Measurements from ENCODE around the gene SHD. TPM values are rescaled to one million over a fixed set of nuclear protein-coding genes. Genes with fewer than 3 reads are reported as not detected.

SHD gene, protein sequence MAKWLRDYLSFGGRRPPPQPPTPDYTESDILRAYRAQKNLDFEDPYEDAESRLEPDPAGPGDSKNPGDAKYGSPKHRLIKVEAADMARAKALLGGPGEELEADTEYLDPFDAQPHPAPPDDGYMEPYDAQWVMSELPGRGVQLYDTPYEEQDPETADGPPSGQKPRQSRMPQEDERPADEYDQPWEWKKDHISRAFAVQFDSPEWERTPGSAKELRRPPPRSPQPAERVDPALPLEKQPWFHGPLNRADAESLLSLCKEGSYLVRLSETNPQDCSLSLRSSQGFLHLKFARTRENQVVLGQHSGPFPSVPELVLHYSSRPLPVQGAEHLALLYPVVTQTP
- not detected in 2 replicates for total RNA-seq

DNA sequence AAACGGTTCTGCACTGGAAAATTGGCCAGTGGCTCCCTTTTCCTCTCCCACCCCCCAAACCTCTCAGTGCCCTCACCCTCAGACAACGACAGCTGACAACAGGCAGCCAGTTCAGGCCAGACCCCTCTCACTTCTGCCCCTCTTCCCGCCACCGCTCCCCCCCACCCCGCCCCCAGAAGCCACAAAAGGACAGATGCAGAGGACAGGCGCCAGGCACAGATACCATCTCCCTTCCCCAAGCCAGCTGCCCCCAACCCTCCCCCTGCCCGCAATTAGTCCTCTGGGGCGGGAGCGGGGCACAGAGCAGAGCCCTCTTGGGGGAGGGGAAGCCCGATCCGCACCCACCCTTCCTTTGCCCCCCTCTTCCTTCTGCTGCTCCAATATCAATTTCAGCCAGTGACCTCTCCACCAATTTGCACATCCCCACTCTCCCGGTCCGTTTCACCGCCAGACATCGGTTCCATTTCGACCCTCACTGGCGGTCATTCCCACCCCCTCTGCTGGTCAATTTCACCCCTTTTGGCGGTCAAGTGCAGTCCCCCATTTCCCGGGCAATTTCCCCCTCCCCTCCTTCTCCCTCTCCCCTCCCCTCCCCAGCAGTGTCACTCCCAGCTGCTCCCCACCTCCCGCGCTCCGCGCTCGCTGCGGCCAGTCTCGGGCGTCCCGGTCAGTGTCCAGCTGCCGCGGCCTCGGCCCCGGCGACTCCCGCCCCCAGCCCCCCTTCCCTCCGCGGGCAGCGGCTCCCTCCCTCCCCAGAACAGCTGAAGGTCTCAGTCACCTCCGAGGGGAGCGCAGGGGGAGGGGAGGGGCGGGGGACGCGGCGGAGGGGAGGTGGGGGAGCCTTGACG, at the start of gene SHD:
Gene SHD (plus strand): TSS at position 848 of the 848 bp plus-strand sequence. CDS start 798 bp downstream, outside the sequence.

DNA sequence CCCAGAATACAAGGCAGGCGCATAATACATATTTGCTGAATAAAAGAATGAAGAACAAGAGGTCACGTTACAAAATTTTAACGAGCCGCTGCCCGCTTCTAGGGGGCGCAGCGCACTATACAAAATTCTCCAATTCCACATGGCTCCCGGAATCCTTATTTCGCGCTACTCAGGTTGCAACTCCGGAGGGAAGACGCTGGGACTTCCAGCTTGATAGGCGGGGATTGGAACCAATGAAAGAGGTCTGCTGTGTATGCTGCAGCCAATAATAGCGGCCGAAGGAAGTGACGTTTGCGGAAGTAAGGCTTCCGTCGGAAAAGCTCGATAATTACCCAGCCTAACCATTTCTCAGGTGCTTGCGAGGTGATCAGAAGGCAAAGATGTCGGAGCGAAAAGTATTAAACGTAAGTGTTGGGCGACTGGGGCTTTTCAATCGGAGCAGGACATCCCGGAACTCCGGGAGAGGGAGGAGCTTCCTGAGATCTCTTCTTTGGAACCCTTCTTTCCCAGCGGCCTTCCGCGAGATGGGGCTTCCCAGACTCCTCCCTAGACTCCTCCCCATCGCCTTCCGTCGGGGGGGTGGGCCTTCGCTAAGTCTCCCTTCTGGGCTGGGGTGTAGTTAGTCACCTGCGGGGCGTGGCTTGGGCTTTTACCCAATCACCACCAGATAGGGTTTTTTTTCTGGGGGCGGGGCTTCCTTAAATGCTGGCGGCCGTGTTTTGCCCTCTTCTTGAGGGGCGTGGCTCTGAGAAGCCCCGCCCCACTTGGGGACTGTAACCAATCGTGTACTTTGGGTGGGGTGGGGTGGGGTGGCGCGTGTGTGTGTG, 32.1 kb upstream of the SHD start, which contains the start of gene YJU2:
Gene YJU2 (plus strand): TSS at position 314 of the 827 bp plus-strand sequence. CDS start 67 bp downstream, at position 381.

DNA sequence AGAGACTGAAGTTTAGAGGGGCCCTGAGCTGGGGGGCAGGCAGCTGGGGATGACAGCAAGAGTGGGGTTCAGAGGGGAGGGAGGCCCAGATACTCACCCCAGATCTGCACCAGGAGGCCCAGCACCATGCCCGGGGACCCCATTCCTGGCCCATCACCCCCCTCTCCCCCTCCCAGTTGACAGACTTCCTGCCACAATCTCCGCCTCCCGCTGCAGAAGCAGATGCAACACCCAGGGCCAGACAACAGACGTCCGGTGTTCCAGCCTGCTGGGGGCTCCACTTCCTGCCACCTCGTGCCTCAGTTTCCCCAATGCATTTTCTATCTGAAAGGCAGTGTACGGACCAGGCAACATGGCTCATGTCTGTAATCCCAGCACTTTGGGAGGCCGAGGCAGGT, 23.2 kb downstream of the SHD start, which contains the start of gene TMIGD2:
Gene TMIGD2 (minus strand): TSS at position 147 of the 398 bp plus-strand sequence. CDS start 4 bp downstream, at position 143.

DNA sequence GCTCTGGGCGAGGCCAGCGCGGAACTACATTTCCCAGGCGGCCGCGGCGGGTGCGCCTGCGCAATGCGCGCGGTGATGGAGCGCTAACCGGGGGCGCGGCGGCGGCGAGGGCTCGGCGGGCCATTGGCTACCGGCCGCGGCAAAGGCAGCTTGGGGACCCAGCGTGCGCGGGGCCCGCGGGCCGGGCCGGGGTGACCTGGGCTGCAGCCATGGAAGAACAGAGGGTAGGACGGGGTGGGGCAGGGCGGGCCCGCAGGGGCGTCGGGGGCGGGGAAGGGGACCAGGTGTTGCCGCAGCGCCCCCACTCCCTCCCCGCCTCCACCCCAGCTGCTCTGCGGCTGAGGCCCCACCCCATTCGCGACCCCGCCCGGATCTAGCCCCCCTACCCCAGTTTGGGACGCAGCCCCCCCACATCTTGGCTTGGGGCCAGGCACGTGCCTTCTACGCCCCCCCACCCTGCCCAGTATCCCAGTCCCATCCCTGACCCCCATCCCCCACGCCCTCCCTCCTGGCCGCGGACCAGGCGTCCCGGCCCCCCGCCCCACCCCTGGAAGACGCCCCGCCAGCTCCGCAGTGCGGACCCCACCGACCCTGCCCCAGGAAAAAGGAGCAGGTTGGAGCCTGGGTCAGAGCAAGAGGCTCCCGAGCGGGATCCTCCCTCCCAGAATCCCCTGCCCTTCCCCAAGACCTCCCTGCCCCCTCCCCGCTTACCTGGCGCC, 25.6 kb downstream of the SHD start, which contains the start of gene FSD1:
Gene FSD1 (plus strand): TSS at position 61 of the 719 bp plus-strand sequence. CDS start 149 bp downstream, at position 210.

DNA sequence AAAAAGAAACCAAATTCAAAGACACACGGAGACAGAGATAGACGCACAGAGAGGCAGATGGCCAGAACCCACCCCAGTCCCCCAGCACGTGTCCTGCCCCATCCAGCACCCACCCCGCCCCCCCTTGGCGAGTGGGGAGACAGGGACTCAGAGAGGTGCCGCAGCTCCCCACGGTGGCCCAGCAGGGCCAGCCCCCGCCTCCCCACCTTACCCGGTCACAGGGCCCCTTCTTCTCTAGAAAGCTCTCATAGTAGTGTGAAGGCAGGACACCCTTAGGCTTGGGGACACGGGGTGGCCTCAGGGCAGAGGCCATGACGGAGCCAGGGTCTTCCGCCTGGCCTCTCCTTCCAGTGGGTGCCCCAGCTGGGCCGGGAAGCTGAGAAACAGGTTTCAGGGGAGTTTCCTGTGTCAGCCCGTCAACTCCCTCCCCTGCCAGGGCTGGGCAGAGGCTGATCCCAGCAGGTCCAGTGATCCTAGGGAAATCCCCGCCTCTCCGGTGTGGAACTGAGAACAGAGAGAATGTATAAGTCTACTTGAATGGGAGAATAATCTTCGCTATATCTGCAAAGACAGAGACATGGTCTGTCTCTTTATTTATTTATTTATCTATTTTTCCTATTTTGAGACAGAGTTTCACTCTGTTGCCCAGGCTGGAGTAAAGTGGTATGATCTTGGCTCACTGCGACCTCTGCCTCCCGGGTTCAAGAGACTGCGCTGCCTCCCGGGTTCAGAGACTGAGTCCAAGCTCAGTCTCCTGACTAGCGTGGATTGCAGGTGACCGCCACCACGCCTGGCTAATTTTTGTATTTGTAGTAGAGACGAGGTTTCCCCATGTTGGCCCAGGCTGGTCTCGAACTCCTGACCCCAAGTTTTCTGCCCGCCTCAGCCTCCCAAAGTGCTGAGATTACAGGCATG, 59.6 kb downstream of the SHD start, which contains the start of gene STAP2:
Gene STAP2 (minus strand): TSS at position 387 of the 915 bp plus-strand sequence. CDS start 74 bp downstream, at position 313.

Other genes starting within 250 kb of the SHD start
- 22.2 and 67.0 TPM in 2 replicates for gene ZBTB7A, start 212.4 kb upstream of the SHD start, total RNA-seq
- gene MAP2K2, start 155.1 kb upstream of the SHD start, total RNA-seq, result 141 and 146 TPM in 2 replicates
- gene CREB3L3, start 125.6 kb upstream of the SHD start, total RNA-seq, result not detected in 2 replicates
- gene SIRT6, start 96.7 kb upstream of the SHD start, total RNA-seq, result 9.9 and 21.1 TPM in 2 replicates
- 0.34 and 2.5 TPM in 2 replicates for gene ANKRD24, start 96.6 kb upstream of the SHD start, total RNA-seq
- not detected in 2 replicates for gene EBI3, start 49.7 kb upstream of the SHD start, total RNA-seq
- 16.4 and 17.4 TPM in 2 replicates for gene YJU2, start 32.2 kb upstream of the SHD start, total RNA-seq
- gene TMIGD2, start 23.1 kb downstream of the SHD start, total RNA-seq, result not detected in 2 replicates
- under 0.01 and 0.07 TPM in 2 replicates for gene FSD1, start 25.3 kb downstream of the SHD start, total RNA-seq
- gene STAP2, start 59.6 kb downstream of the SHD start, total RNA-seq, result 52.2 and 59.1 TPM in 2 replicates
- gene MPND, start 64.3 kb downstream of the SHD start, total RNA-seq, result 3.8 and 7.5 TPM in 2 replicates
- gene SH3GL1, start 121.3 kb downstream of the SHD start, total RNA-seq, result 31.1 and 55.2 TPM in 2 replicates
- 5.5 and 5.8 TPM in 2 replicates for gene CHAF1A, start 123.4 kb downstream of the SHD start, total RNA-seq
- 69.9 and 90.6 TPM in 2 replicates for gene UBXN6, start 178.5 kb downstream of the SHD start, total RNA-seq
- 46.0 and 48.5 TPM in 2 replicates for gene HDGFL2, start 193.0 kb downstream of the SHD start, total RNA-seq
- 2.4 and 12.9 TPM in 2 replicates for gene PLIN4, start 239.2 kb downstream of the SHD start, total RNA-seq